Measurements from ENCODE around the gene PHTF2. TPM values are rescaled to one million over a fixed set of nuclear protein-coding genes. Genes with fewer than 3 reads are reported as not detected.

The PHTF2 gene
- total and polyA plus RNA-seq, 12 donors = 4.3 to 24.3 (median 9.9) TPM

DNA sequence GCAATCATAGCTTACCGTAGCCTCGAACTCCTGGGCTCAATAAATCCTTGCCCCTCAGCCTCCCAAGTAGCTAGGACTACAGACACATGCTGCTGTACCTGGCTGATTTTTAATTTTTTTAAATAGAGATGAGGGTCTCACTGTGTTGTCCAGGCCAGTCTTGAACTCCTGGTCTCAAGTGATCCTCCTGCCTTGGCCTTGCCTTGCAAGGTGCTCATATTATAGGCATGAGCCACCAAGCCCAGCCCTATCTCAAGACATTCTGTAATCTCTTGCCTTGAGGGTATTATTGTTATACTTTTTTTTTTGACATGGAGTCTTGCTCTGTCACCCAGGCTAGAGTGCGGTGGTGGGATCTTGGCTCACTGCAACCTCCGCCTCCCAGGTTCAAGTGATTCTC is 86.6 kb downstream of the PHTF2 start:
- 95 to 98% (median 97%) methylated on average over 4 of the region's 4 CpGs for WGBS, 4 donors
- Histone ChIP-seq H3K27ac (no peak overlapping the region), H3K4me3 (no peak overlapping the region), H3K27me3 (no peaks in the 10 kb centered on the region), H3K36me3 (replicated peaks in 1 of 2) (no peaks in the 10 kb centered on the region), H3K9me3 (replicated peaks in 1 of 3) (no peaks in the 10 kb centered on the region), H3K4me1 (replicated peaks in 1 of 2) (no peaks in the 10 kb centered on the region)
- no peak for DNase-seq
- no peak for TF ChIP-seq CTCF (IDR thresholded peaks at IDR 0.05)
- no peak for TF ChIP-seq POLR2A (IDR thresholded peaks at IDR 0.05)
- intact Hi-C loops (cut with DNase I) = no loop called here

DNA sequence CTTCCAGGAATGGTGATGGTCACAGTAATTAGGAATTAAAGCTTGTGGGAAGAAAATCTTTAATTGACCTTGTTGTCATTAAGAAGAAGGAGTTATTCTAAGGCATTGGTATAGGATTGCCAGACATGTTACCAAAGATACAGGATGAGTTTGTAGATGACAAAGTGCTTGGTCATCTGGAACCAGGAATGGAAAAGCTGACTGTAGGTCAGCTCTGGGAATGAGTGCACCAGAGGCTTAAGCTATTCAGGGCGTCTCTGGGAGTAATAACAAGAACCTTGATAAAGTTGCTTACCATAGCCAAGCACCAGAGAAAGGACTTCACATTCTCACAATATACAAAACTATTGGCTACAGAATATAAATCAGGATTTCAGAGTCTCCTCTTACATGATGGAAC is 89.0 kb downstream of the PHTF2 start:
- H3K4me1 ChIP-seq (replicated peaks in 1 of 2) = no peaks in the 10 kb centered on the region
- H3K4me3 ChIP-seq = no peak overlapping the region
- H3K27me3 ChIP-seq = no peaks in the 10 kb centered on the region
- no peak for TF ChIP-seq CTCF (IDR thresholded peaks at IDR 0.05)
- TF ChIP-seq POLR2A (IDR thresholded peaks at IDR 0.05) = no peak
- intact Hi-C loops (cut with DNase I) = no loop called here
- no peak overlapping the region for H3K27ac ChIP-seq
- no peaks in the 10 kb centered on the region for H3K36me3 ChIP-seq (replicated peaks in 1 of 2)
- DNase-seq = peak in 1 of 7 donors; percentile 43
- 67 to 77% (median 76%) methylated on average over 1 of the region's 1 CpG for WGBS, 4 donors
- no peaks in the 10 kb centered on the region for H3K9me3 ChIP-seq (replicated peaks in 1 of 3)

DNA sequence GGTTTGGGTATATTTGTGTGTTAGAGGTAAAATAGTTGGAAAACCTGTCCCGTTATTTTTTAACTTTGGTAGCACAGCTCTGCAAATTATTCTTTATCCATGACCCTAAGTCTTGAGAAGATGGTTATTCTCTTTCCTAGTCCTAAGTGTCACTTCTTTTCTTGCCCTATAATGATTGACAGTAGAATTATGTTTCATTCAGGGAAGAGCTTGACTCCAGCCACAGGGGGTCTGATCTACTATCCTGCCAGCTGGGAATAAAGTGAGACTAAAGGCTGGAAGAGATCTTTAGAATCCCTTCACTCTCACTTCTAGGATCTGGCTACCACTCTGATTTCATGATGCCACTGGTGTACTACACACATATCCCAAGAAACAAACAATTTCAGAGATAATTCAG is 90.4 kb downstream of the PHTF2 start:
- Histone ChIP-seq H3K27ac (no peak overlapping the region), H3K36me3 (replicated peaks in 1 of 2) (no peaks in the 10 kb centered on the region), H3K4me1 (replicated peaks in 1 of 2) (no peaks in the 10 kb centered on the region), H3K4me3 (no peak overlapping the region), H3K27me3 (no peaks in the 10 kb centered on the region), H3K9me3 (replicated peaks in 1 of 3) (no peaks in the 10 kb centered on the region)
- TF ChIP-seq POLR2A (IDR thresholded peaks at IDR 0.05) (no peak), CTCF (IDR thresholded peaks at IDR 0.05) (no peak)
- intact Hi-C loops (cut with DNase I) = no loop called here
- no peak for DNase-seq
- 93 to 97% (median 96%) methylated on average over 1 of the region's 1 CpG for WGBS, 4 donors

- TF ChIP-seq POLR2A (IDR thresholded peaks at IDR 0.05) (no peak), CTCF (IDR thresholded peaks at IDR 0.05) (no peak)
- intact Hi-C loops (cut with DNase I) = no loop called here
- WGBS, 4 donors = 92 to 96% (median 94%) methylated on average over 3 of the region's 3 CpGs
- H3K27ac ChIP-seq = no peak overlapping the region
- no peaks in the 10 kb centered on the region for H3K27me3 ChIP-seq
- H3K36me3 ChIP-seq (replicated peaks in 1 of 2) = no peaks in the 10 kb centered on the region
- no peak overlapping the region for H3K4me3 ChIP-seq
- no peaks in the 10 kb centered on the region for H3K9me3 ChIP-seq (replicated peaks in 1 of 3)
- H3K4me1 ChIP-seq (replicated peaks in 1 of 2) = no peaks in the 10 kb centered on the region
- DNase-seq = no peak
These were observed 95.2 kb downstream of the PHTF2 start for GRCh38 chr7:77893813-77894212.
